Liver (tissue), 9 donors: ENCODE measurements around the gene PPP1R3E. TPM values are rescaled to one million over a fixed set of nuclear protein-coding genes. Genes with fewer than 3 reads are reported as not detected.

Experiments
- DNase-seq: peaks from one replicate; pipeline ENCODE4 v3.0.0-alpha.2; 2017; ENCODE audit warnings: low spot score
- H3K27ac ChIP-seq, 2 donors: one replicate each; pipeline ENCODE4 v1.7.0; 2013; ENCODE audit warnings: inconsistent platforms in 2 of 2, low read length in 2 of 2, control low read depth in 1 of 2, low read depth in 1 of 2, mild to moderate bottlenecking in 1 of 2
- H3K27me3 ChIP-seq, 4 donors: one replicate each; pipeline versions ENCODE4 v1.6.1 to v1.7.0; 2013; ENCODE audit warnings: low read length in 3 of 4, inconsistent platforms in 1 of 4, mild to moderate bottlenecking in 1 of 4, moderate library complexity in 1 of 4; ENCODE audit not compliant: control insufficient read depth in 4 of 4, insufficient read depth in 4 of 4
- H3K36me3 ChIP-seq, 4 donors: one replicate each; pipeline versions ENCODE4 v1.6.1 to v1.7.0; 2013; ENCODE audit warnings: low read length in 3 of 4, mild to moderate bottlenecking in 3 of 4, low read depth in 1 of 4, moderate library complexity in 1 of 4; ENCODE audit not compliant: control insufficient read depth in 4 of 4, insufficient read depth in 3 of 4
- H3K4me1 ChIP-seq, 4 donors: one replicate each; pipeline versions ENCODE4 v1.6.1 to v1.7.0; 2013; ENCODE audit warnings: low read length in 3 of 4, mild to moderate bottlenecking in 3 of 4, moderate library complexity in 1 of 4; ENCODE audit not compliant: control insufficient read depth in 4 of 4, insufficient read depth in 4 of 4
- H3K4me3 ChIP-seq, 3 donors: one replicate each; pipeline versions ENCODE4 v1.6.1 to v1.7.0; 2013; ENCODE audit warnings: low read length in 3 of 3, control low read depth in 1 of 3, low read depth in 1 of 3, mild to moderate bottlenecking in 1 of 3
- H3K9ac ChIP-seq, 2 donors: one replicate each; pipeline ENCODE4 v1.7.0; 2013; ENCODE audit warnings: low read length in 2 of 2, mild to moderate bottlenecking in 2 of 2, moderate library complexity in 2 of 2, control low read depth in 1 of 2, low read depth in 1 of 2
- H3K9me3 ChIP-seq, 4 donors: one replicate each; pipeline versions ENCODE4 v1.6.1 to v1.7.0; 2013; ENCODE audit warnings: low read length in 3 of 4; ENCODE audit not compliant: control insufficient read depth in 4 of 4
- ATF3 ChIP-seq: IDR thresholded peaks from 2 replicates; pipeline ENCODE4 v1.6.1; 2016; ENCODE audit warnings: antibody characterized with exemption
- CTCF ChIP-seq: fragments of 150-350 bp; IDR thresholded peaks from 2 replicates; pipeline ENCODE4 v1.5.1; 2017; ENCODE audit warnings: improper control_type of control experiment, low read depth, low read length; ENCODE audit not compliant: missing input control
- EGR1 ChIP-seq, 2 donors: IDR thresholded peaks; 2 replicates each; pipeline ENCODE4 v1.6.1; 2016 to 2018; ENCODE audit warnings: antibody characterized with exemption in 2 of 2, low read depth in 2 of 2
- FOXA1 ChIP-seq: IDR thresholded peaks from 2 replicates; pipeline ENCODE4 v1.6.1; 2016; ENCODE audit warnings: antibody characterized with exemption
- FOXA2 ChIP-seq: IDR thresholded peaks from 2 replicates; pipeline ENCODE4 v1.6.1; 2016; ENCODE audit warnings: antibody characterized with exemption
- GABPA ChIP-seq, 2 donors: IDR thresholded peaks in 1 of 2; conservative IDR thresholded peaks in 1 of 2; 2 replicates each; pipeline ENCODE4 v1.6.1; 2016; ENCODE audit warnings: antibody characterized with exemption in 2 of 2, mild to moderate bottlenecking in 1 of 2, moderate library complexity in 1 of 2
- HNF4A ChIP-seq, 2 donors: conservative IDR thresholded peaks; 2 replicates each; pipeline ENCODE4 v1.6.1; 2016; ENCODE audit warnings: antibody characterized with exemption in 2 of 2, mild to moderate bottlenecking in 2 of 2
- HNF4G ChIP-seq: IDR thresholded peaks from 2 replicates; pipeline ENCODE4 v1.6.1; 2016; ENCODE audit warnings: antibody characterized with exemption
- JUND ChIP-seq, 2 donors: IDR thresholded peaks; 2 replicates each; pipeline ENCODE4 v1.6.1; 2016; ENCODE audit warnings: antibody characterized with exemption in 2 of 2
- MAX ChIP-seq: IDR thresholded peaks from 2 replicates; pipeline ENCODE4 v1.6.1; 2016; ENCODE audit warnings: antibody characterized with exemption
- NR2F2 ChIP-seq: IDR thresholded peaks from 2 replicates; pipeline ENCODE4 v1.6.1; 2016; ENCODE audit warnings: antibody characterized with exemption
- RAD21 ChIP-seq, 2 donors: IDR thresholded peaks; 2 replicates each; pipeline ENCODE4 v1.6.1; 2016; ENCODE audit warnings: antibody characterized with exemption in 2 of 2, mild to moderate bottlenecking in 2 of 2
- REST ChIP-seq: IDR thresholded peaks from 2 replicates; pipeline ENCODE4 v1.6.1; 2016; ENCODE audit warnings: antibody characterized with exemption, mild to moderate bottlenecking
- RXRA ChIP-seq, 2 donors: IDR thresholded peaks; 2 replicates each; pipeline ENCODE4 v1.6.1; 2017 to 2018; ENCODE audit warnings: antibody characterized with exemption in 2 of 2, mild to moderate bottlenecking in 1 of 2
- SP1 ChIP-seq: IDR thresholded peaks from 2 replicates; pipeline ENCODE4 v1.6.1; 2018; ENCODE audit warnings: antibody characterized with exemption, mild to moderate bottlenecking
- TAF1 ChIP-seq: conservative IDR thresholded peaks from 2 replicates; pipeline ENCODE4 v1.6.1; 2016; ENCODE audit warnings: antibody characterized with exemption, mild to moderate bottlenecking
- YY1 ChIP-seq: IDR thresholded peaks from 2 replicates; pipeline ENCODE4 v1.6.1; 2016; ENCODE audit warnings: antibody characterized with exemption, mild to moderate bottlenecking
- ZBTB33 ChIP-seq: IDR thresholded peaks from 2 replicates; pipeline ENCODE4 v1.6.1; 2016; ENCODE audit warnings: antibody characterized with exemption
- WGBS: extraction: QIAGEN DNeasy Blood & Tissue Kit; methylation state at CpG from one replicate; pipeline ENCODE4 v1.1.7; 2013; 5-methylcytosine and 5-hydroxymethylcytosine counted together
- polyA plus RNA-seq, 2 donors: library from polyadenylated mRNA; stranded (reverse) in 1 of 2; unstranded in 1 of 2; fragments of 200-250 nt in 1 of 2; fragments of >200 nt in 1 of 2; fragmentation: Nextera tagmentation in 1 of 2; extraction: Ambion mirVana in 1 of 2; gene quantifications; one replicate each; pipeline versions ENCODE4 v1.2.1 to v1.2.3, GENCODE V29; 2013 to 2015
- total RNA-seq, 2 donors: library from RNA; depleted of rRNA; stranded (reverse); fragments of >200 nt; gene quantifications; one replicate each; pipeline ENCODE4 v1.2.3, GENCODE V29; 2014
- donor health status: healthy.
- donor health status: healthy.
- donor health status: healthy.
- donor health status: healthy.
- donor health status: healthy.

The PPP1R3E gene
- total and polyA plus RNA-seq, 4 donors, result 2.5 to 4.7 (median 3.6) TPM

GRCh38 chr14:23299211-23299957 lies 3.3 kb downstream of the PPP1R3E start:
- H3K9ac ChIP-seq, result no peak overlapping the region
- no peak for DNase-seq
- no peaks in the 10 kb centered on the region for H3K27me3 ChIP-seq
- H3K9me3 ChIP-seq, result no peaks in the 10 kb centered on the region
- no peak for TF ChIP-seq YY1
- TF ChIP-seq CTCF, result peak; percentile 6
- peak; percentile 46 to 51 for TF ChIP-seq RAD21 (IDR thresholded peaks at IDR 0.05)
- peak in 1 of 2 donors; percentile 13 for TF ChIP-seq HNF4A (conservative IDR thresholded peaks at IDR 0.05)
- no peak for TF ChIP-seq FOXA1
- peaks cover 0 to 24% (median 14%) of the 10 kb centered on the region in 4 donors for H3K4me1 ChIP-seq
- H3K4me3 ChIP-seq, result no peak overlapping the region
- H3K36me3 ChIP-seq, result peaks cover 0 to 5% (median 2%) of the 10 kb centered on the region in 4 donors
- WGBS, result 89% methylated on average over 2 of the region's 2 CpGs
- no peak overlapping the region for H3K27ac ChIP-seq

- DNase-seq, result no peak
- peaks cover 0 to 21% (median 13%) of the 10 kb centered on the region in 4 donors for H3K4me1 ChIP-seq
- no peaks in the 10 kb centered on the region for H3K27me3 ChIP-seq
- no peak overlapping the region for H3K27ac ChIP-seq
- no peak overlapping the region for H3K4me3 ChIP-seq
- H3K9me3 ChIP-seq, result no peaks in the 10 kb centered on the region
- WGBS, result 93% methylated on average over 7 of the region's 7 CpGs
- H3K9ac ChIP-seq, result no peak overlapping the region
- TF ChIP-seq RAD21 (IDR thresholded peaks at IDR 0.05) (no peak), FOXA1 (no peak), JUND (IDR thresholded peaks at IDR 0.05) (no peak), GABPA (IDR thresholded peaks at IDR 0.05 in 1 of 2, conservative IDR thresholded peaks at IDR 0.05 in 1 of 2) (no peak), FOXA2 (no peak), HNF4G (no peak), SP1 (no peak), EGR1 (IDR thresholded peaks at IDR 0.05; ENCODE audit: low read depth in 2 of 2) (no peak), MAX (no peak), HNF4A (conservative IDR thresholded peaks at IDR 0.05) (no peak), ZBTB33 (no peak), NR2F2 (no peak), REST (no peak), YY1 (no peak), ATF3 (no peak), CTCF (no peak), RXRA (IDR thresholded peaks at IDR 0.05) (no peak), TAF1 (no peak)
- peaks cover 0 to 5% (median 2%) of the 10 kb centered on the region in 4 donors for H3K36me3 ChIP-seq
These were observed 4.9 kb downstream of the PPP1R3E start for GRCh38 chr14:23297611-23298277.
